HepG2 (cell line): ENCODE measurements around the gene DMGDH.

ENCODE experiments used
- CBFB ChIP-seq: sonication (generic); formaldehyde crosslinking; IDR thresholded peaks from 2 replicates; pipeline ENCODE4 v1.4.0; 2020; ENCODE audit warnings: missing genetic modification reagents
- HNRNPK ChIP-seq: fragments of 200-400 bp; formaldehyde crosslinking; IDR thresholded peaks from 2 replicates; pipeline ENCODE4 v1.6.1; 2018; ENCODE audit warnings: low read length, low read depth, moderate library complexity, mild to moderate bottlenecking; ENCODE audit not compliant: poor library complexity, severe bottlenecking
- PRMT3 ChIP-seq: sonication (generic); formaldehyde crosslinking; IDR thresholded peaks from 2 replicates; pipeline ENCODE4 v1.8.1; 2022; ENCODE audit warnings: low read depth, mild to moderate bottlenecking, moderate library complexity, missing genetic modification reagents, borderline replicate concordance
- ZNF761 ChIP-seq: sonication (generic); formaldehyde crosslinking; conservative IDR thresholded peaks from 2 replicates; pipeline ENCODE4 v1.4.0; 2020; ENCODE audit warnings: mild to moderate bottlenecking, missing genetic modification reagents
- TF ChIP-seq, protein P1 (sequence below): IDR thresholded peaks from 2 replicates; pipeline ENCODE4 v1.6.1; 2016; ENCODE audit warnings: low read depth
- TF ChIP-seq, protein P2 (sequence below): sonication (generic); formaldehyde crosslinking; IDR thresholded peaks from 2 replicates; pipeline ENCODE4 v1.5.0; 2020; ENCODE audit warnings: mild to moderate bottlenecking, missing genetic modification reagents, moderate library complexity

DNA sequence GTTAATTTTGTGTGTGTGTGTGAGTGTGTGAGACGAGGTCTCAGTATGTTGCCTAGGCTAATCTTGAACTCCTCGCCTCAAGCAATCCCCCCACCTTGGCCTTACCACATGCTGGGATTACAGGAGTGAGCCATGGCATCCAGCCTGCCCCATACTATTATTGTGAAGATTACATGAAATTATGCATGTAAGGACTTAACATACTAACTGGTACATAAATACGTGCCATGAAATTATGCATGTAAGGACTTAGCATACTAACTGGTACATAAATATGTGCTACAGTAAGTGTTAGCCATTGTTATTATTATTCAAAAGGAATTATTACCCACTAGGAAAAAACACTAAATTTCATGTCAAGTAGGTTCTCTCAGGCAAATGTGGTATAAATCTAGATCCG, 16.2 kb downstream of the DMGDH start:
- TF ChIP-seq ZNF761 (no peak), HNRNPK (no peak), CBFB (CRISPR knock-in tag) (no peak), PRMT3 (CRISPR knock-in tag) (no peak)
- TF ChIP-seq, protein P1, sequence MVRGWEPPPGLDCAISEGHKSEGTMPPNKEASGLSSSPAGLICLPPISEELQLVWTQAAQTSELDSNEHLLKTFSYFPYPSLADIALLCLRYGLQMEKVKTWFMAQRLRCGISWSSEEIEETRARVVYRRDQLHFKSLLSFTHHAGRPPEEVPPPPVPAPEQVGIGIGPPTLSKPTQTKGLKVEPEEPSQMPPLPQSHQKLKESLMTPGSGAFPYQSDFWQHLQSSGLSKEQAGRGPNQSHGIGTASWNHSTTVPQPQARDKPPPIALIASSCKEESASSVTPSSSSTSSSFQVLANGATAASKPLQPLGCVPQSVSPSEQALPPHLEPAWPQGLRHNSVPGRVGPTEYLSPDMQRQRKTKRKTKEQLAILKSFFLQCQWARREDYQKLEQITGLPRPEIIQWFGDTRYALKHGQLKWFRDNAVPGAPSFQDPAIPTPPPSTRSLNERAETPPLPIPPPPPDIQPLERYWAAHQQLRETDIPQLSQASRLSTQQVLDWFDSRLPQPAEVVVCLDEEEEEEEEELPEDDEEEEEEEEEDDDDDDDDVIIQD (CRISPR knock-in tag), result no peak
- TF ChIP-seq, protein P2, sequence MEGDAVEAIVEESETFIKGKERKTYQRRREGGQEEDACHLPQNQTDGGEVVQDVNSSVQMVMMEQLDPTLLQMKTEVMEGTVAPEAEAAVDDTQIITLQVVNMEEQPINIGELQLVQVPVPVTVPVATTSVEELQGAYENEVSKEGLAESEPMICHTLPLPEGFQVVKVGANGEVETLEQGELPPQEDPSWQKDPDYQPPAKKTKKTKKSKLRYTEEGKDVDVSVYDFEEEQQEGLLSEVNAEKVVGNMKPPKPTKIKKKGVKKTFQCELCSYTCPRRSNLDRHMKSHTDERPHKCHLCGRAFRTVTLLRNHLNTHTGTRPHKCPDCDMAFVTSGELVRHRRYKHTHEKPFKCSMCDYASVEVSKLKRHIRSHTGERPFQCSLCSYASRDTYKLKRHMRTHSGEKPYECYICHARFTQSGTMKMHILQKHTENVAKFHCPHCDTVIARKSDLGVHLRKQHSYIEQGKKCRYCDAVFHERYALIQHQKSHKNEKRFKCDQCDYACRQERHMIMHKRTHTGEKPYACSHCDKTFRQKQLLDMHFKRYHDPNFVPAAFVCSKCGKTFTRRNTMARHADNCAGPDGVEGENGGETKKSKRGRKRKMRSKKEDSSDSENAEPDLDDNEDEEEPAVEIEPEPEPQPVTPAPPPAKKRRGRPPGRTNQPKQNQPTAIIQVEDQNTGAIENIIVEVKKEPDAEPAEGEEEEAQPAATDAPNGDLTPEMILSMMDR (CRISPR knock-in tag), result no peak
